Prostate gland (tissue), 2 donors: ENCODE results near the gene CSTF3. TPM values are rescaled to one million over a fixed set of nuclear protein-coding genes. Genes with fewer than 3 reads are reported as not detected.

ENCODE experiments used
- DNase-seq: peaks from one replicate; pipeline ENCODE4 v3.0.0-alpha.2; 2019; ENCODE audit warnings: low spot score
- H3K27ac ChIP-seq, 2 donors: fragments of 200-600 bp; sonication (generic); 2 replicates each; pipeline ENCODE4 v1.5.1; 2017 to 2019
- H3K27me3 ChIP-seq: fragments of 200-600 bp; sonication (generic); replicated peaks from 2 replicates; pipeline ENCODE4 v1.5.1; 2019; ENCODE audit not compliant: insufficient read depth
- H3K36me3 ChIP-seq, 2 donors: fragments of 200-600 bp; sonication (generic); 1 replicate in 1 of 2; 2 replicates in 1 of 2; pipeline versions ENCODE4 v1.5.1 to v1.8.1; 2017 to 2019
- H3K4me1 ChIP-seq: fragments of 200-600 bp; sonication (generic); replicated peaks from 2 replicates; pipeline ENCODE4 v1.5.1; 2019
- H3K4me3 ChIP-seq, 2 donors: fragments of 200-600 bp; sonication (generic); 2 replicates each; pipeline ENCODE4 v1.5.1; 2017 to 2019
- H3K9me3 ChIP-seq: fragments of 200-600 bp; sonication (generic); 2 replicates; pipeline ENCODE4 v1.5.1; 2017
- CTCF ChIP-seq, 4 experiments: fragments of 200-600 bp in 2 of 4; fragments of 450-650 bp in 2 of 4; sonication (generic) in 2 of 4; IDR thresholded peaks; 1 replicate in 3 of 4; 2 replicates in 1 of 4; pipeline ENCODE4 v1.5.1; 2016 to 2019; ENCODE audit warnings: antibody characterized with exemption in 4 of 4, mild to moderate bottlenecking in 2 of 4, moderate library complexity in 2 of 4
- POLR2A ChIP-seq: fragments of 450-650 bp; IDR thresholded peaks from one replicate; pipeline ENCODE4 v1.6.1; 2016; ENCODE audit warnings: antibody characterized with exemption, mild to moderate bottlenecking
- POLR2AphosphoS5 ChIP-seq: sonication (generic); formaldehyde crosslinking; IDR thresholded peaks from one replicate; pipeline ENCODE4 v1.6.1; 2017; ENCODE audit warnings: antibody characterized with exemption
- WGBS: methylation state at CpG from one replicate; pipeline ENCODE4 v1.1.5; 2018; 5-methylcytosine and 5-hydroxymethylcytosine counted together
- intact Hi-C: fragments of 100-400 bp; cut with DNase I; formaldehyde crosslinking; loops from one replicate; pipeline ENCODE4 v1.14.2; 2022
- total RNA-seq, 2 donors: library from RNA; depleted of rRNA; stranded (reverse); fragments of >200 nt; gene quantifications; one replicate each; pipeline ENCODE4 v1.1.0, GENCODE V29; 2016

The CSTF3 gene
- total RNA-seq, 2 donors from 2014 or later: 12.5 to 13.3 TPM

GRCh38 chr11:33195462-33196173, 34.3 kb upstream of the CSTF3 start:
- H3K4me1 ChIP-seq: no peaks in the 10 kb centered on the region
- intact Hi-C loops: no loop called here
- no peaks in the 10 kb centered on the region for H3K9me3 ChIP-seq
- no peak overlapping the region for H3K27ac ChIP-seq
- DNase-seq: no peak
- no peak for TF ChIP-seq CTCF (IDR thresholded peaks at IDR 0.05)
- TF ChIP-seq POLR2A: no peak
- TF ChIP-seq POLR2AphosphoS5: no peak
- no peaks in the 10 kb centered on the region for H3K27me3 ChIP-seq
- H3K4me3 ChIP-seq: no peak overlapping the region
- WGBS: 36% methylated on average over 4 of the region's 4 CpGs
- H3K36me3 ChIP-seq: no peaks in the 10 kb centered on the region

DNA sequence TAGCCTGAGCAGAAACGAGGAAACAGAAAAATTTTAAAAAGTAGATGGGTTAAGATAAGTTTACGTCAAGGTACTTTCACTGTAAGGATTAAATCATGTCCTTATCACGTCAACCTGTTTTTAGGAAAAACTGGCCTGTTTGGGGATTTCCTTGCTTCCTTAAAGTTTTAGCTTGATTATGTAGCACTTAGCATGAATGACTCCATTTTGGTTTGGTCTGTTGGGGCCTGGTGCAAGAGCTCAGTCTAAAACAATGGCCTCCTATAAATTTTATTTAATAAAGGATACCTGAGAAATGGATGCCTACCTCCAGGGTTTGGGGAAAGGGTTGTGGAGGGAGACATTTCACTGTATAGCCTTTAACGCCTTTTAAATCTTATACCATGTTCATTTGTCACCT, 33.2 kb upstream of the CSTF3 start:
- intact Hi-C loops: no loop called here
- no peak for TF ChIP-seq CTCF (IDR thresholded peaks at IDR 0.05)
- no peak for TF ChIP-seq POLR2A
- no peak for TF ChIP-seq POLR2AphosphoS5

DNA sequence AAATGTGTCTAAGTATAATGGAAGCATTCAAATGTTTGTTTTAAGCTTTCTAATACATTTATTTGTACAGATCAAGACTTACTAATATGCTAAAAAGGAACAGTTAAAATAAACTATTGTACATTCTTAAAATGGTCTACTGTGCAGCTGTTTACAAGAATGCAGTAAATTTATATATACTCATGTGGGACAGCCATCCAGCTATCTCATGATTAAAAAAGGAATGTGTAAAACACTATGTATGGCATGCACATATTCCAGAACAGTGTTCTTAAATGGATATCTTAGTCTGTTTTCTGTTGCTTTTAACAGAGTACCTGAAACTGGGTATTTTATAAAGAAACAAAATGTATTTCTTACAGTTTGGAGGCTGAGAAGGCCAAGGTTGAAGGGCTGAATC, 30.2 kb upstream of the CSTF3 start:
- DNase-seq: no peak
- H3K4me1 ChIP-seq: no peaks in the 10 kb centered on the region
- intact Hi-C loops: no loop called here
- H3K4me3 ChIP-seq: no peak overlapping the region
- H3K27me3 ChIP-seq: no peaks in the 10 kb centered on the region
- H3K36me3 ChIP-seq: no peaks in the 10 kb centered on the region
- H3K27ac ChIP-seq: no peak overlapping the region
- H3K9me3 ChIP-seq: no peaks in the 10 kb centered on the region
- TF ChIP-seq POLR2A: no peak
- no peak for TF ChIP-seq CTCF (IDR thresholded peaks at IDR 0.05)
- TF ChIP-seq POLR2AphosphoS5: no peak

More for the DNA sequence above, 33.2 kb upstream of the CSTF3 start:
- H3K4me3 ChIP-seq: no peak overlapping the region
- no peaks in the 10 kb centered on the region for H3K27me3 ChIP-seq
- no peaks in the 10 kb centered on the region for H3K9me3 ChIP-seq
- WGBS: 78% methylated on average over 4 of the region's 4 CpGs
- H3K4me1 ChIP-seq: no peaks in the 10 kb centered on the region
- no peak overlapping the region for H3K27ac ChIP-seq
- no peak for DNase-seq
- H3K36me3 ChIP-seq: no peaks in the 10 kb centered on the region

- WGBS: 59% methylated on average over 8 of the region's 8 CpGs
- H3K36me3 ChIP-seq: no peaks in the 10 kb centered on the region
Observed at GRCh38 chr11:33187998-33188722, 26.9 kb upstream of the CSTF3 start.

More at GRCh38 chr11:33187998-33188722, 26.9 kb upstream of the CSTF3 start:
- TF ChIP-seq POLR2A: no peak
- TF ChIP-seq POLR2AphosphoS5: no peak
- TF ChIP-seq CTCF (IDR thresholded peaks at IDR 0.05): no peak
- H3K27me3 ChIP-seq: no peaks in the 10 kb centered on the region
- H3K9me3 ChIP-seq: no peaks in the 10 kb centered on the region
- no peak overlapping the region for H3K4me3 ChIP-seq
- no peak for DNase-seq
- intact Hi-C loops: no loop called here
- H3K4me1 ChIP-seq: no peaks in the 10 kb centered on the region
- no peak overlapping the region for H3K27ac ChIP-seq
